KMS-11 (cell line): Measurements from ENCODE around the gene FLNB.

Experiments used
- H2AFZ ChIP-seq: fragments of 200-600 bp; sonication (generic); 2 replicates; pipeline ENCODE4 v1.6.1; 2016; ENCODE audit warnings: antibody characterized with exemption, mixed run types, low read depth
- H3K27ac ChIP-seq: fragments of 200-600 bp; sonication (generic); 2 replicates; pipeline ENCODE4 v1.6.1; 2016; ENCODE audit warnings: mild to moderate bottlenecking, mixed run types
- H3K27me3 ChIP-seq: fragments of 200-600 bp; sonication (generic); 2 replicates; pipeline ENCODE4 v1.6.1; 2017; ENCODE audit warnings: mild to moderate bottlenecking, low read depth, mixed run types, moderate library complexity; ENCODE audit not compliant: insufficient read depth
- H3K36me3 ChIP-seq: fragments of 200-600 bp; sonication (generic); 2 replicates; pipeline ENCODE4 v1.6.1; 2017; ENCODE audit warnings: mild to moderate bottlenecking, mixed run types; ENCODE audit not compliant: insufficient read depth
- H3K4me1 ChIP-seq: fragments of 200-600 bp; sonication (generic); 2 replicates; pipeline ENCODE4 v1.6.1; 2016; ENCODE audit warnings: mild to moderate bottlenecking, low read depth, mixed run types; ENCODE audit not compliant: poor library complexity, severe bottlenecking
- H3K4me2 ChIP-seq: fragments of 200-600 bp; sonication (generic); 2 replicates; pipeline ENCODE4 v1.7.0; 2016; ENCODE audit warnings: mild to moderate bottlenecking, mixed run types
- H3K4me3 ChIP-seq: fragments of 200-600 bp; sonication (generic); IDR thresholded peaks from 2 replicates; pipeline ENCODE4 v1.6.1; 2017; ENCODE audit warnings: low read depth, low read length, mixed read lengths; ENCODE audit not compliant: insufficient read depth
- H3K79me2 ChIP-seq: fragments of 200-600 bp; sonication (generic); 2 replicates; pipeline ENCODE4 v1.6.1; 2016; ENCODE audit warnings: low read depth, mixed run types; ENCODE audit not compliant: insufficient read depth
- H3K9ac ChIP-seq: fragments of 200-600 bp; sonication (generic); 2 replicates; pipeline ENCODE4 v1.6.1; 2016; ENCODE audit warnings: mild to moderate bottlenecking, mixed run types
- H4K20me1 ChIP-seq: fragments of 200-600 bp; sonication (generic); 2 replicates; pipeline ENCODE4 v1.6.1; 2016; ENCODE audit warnings: mild to moderate bottlenecking, mixed run types; ENCODE audit not compliant: insufficient read depth
- CTCF ChIP-seq: fragments of 200-600 bp; sonication (generic); conservative IDR thresholded peaks from 2 replicates; pipeline ENCODE4 v1.6.1; 2017; ENCODE audit warnings: low read depth, mild to moderate bottlenecking, antibody characterized with exemption, low read length, moderate library complexity, mixed read lengths

FLNB gene

GRCh38 chr3:58189691-58190090 is 181.5 kb downstream of the FLNB start:
- H3K79me2 ChIP-seq: no peaks in the 10 kb centered on the region
- H3K27ac ChIP-seq: no peak overlapping the region
- H4K20me1 ChIP-seq: no peaks in the 10 kb centered on the region
- H3K9ac ChIP-seq: no peak overlapping the region
- TF ChIP-seq CTCF: no peak
- no peaks in the 10 kb centered on the region for H3K27me3 ChIP-seq
- no peak overlapping the region for H3K4me3 ChIP-seq
- peaks cover 4% of the 10 kb centered on the region for H3K4me1 ChIP-seq
- H3K36me3 ChIP-seq: no peaks in the 10 kb centered on the region
- no peak overlapping the region for H2AFZ ChIP-seq
- no peak overlapping the region for H3K4me2 ChIP-seq

- H2AFZ ChIP-seq: no peak overlapping the region
Observed at GRCh38 chr3:58190291-58190690, 182.1 kb downstream of the FLNB start.

GRCh38 chr3:58190882-58191281 is 182.7 kb downstream of the FLNB start:
- no peak overlapping the region for H3K4me2 ChIP-seq
- peaks cover 4% of the 10 kb centered on the region for H3K4me1 ChIP-seq
- H4K20me1 ChIP-seq: no peaks in the 10 kb centered on the region
- H3K4me3 ChIP-seq: no peak overlapping the region
- no peak overlapping the region for H2AFZ ChIP-seq
- no peaks in the 10 kb centered on the region for H3K79me2 ChIP-seq
- no peaks in the 10 kb centered on the region for H3K36me3 ChIP-seq
- H3K27me3 ChIP-seq: no peaks in the 10 kb centered on the region
- H3K9ac ChIP-seq: no peak overlapping the region
- H3K27ac ChIP-seq: no peak overlapping the region
- TF ChIP-seq CTCF: no peak

More at GRCh38 chr3:58190291-58190690, 182.1 kb downstream of the FLNB start:
- TF ChIP-seq CTCF: no peak
- H3K4me2 ChIP-seq: no peak overlapping the region
- no peaks in the 10 kb centered on the region for H3K79me2 ChIP-seq
- peaks cover 4% of the 10 kb centered on the region for H3K4me1 ChIP-seq
- H3K27ac ChIP-seq: no peak overlapping the region
- no peaks in the 10 kb centered on the region for H3K27me3 ChIP-seq
- no peak overlapping the region for H3K9ac ChIP-seq
- H3K4me3 ChIP-seq: no peak overlapping the region
- no peaks in the 10 kb centered on the region for H3K36me3 ChIP-seq
- H4K20me1 ChIP-seq: no peaks in the 10 kb centered on the region

- no peak for TF ChIP-seq CTCF
- H3K79me2 ChIP-seq: no peaks in the 10 kb centered on the region
- no peaks in the 10 kb centered on the region for H4K20me1 ChIP-seq
- H3K4me2 ChIP-seq: no peak overlapping the region
- no peak overlapping the region for H3K27ac ChIP-seq
- no peaks in the 10 kb centered on the region for H3K36me3 ChIP-seq
- peaks cover 4% of the 10 kb centered on the region for H3K4me1 ChIP-seq
- H3K4me3 ChIP-seq: no peak overlapping the region
- H2AFZ ChIP-seq: no peak overlapping the region
- H3K27me3 ChIP-seq: no peaks in the 10 kb centered on the region
- no peak overlapping the region for H3K9ac ChIP-seq
Observed at GRCh38 chr3:58191361-58191991, 183.3 kb downstream of the FLNB start.
